Stomach (tissue), 9 donors: Measurements from ENCODE around the gene ELMO1. TPM values are rescaled to one million over a fixed set of nuclear protein-coding genes. Genes with fewer than 3 reads are reported as not detected.

ENCODE experiments used
- DNase-seq, 2 donors: peaks; one replicate each; pipeline versions ENCODE4 v3.0.0 to v3.0.0-alpha.2; 2013 to 2019
- H3K27ac ChIP-seq, 5 donors: fragments of 200-600 bp in 4 of 5; sonication (generic) in 4 of 5; one replicate each; pipeline ENCODE4 v1.5.1; 2013 to 2019; ENCODE audit warnings: mild to moderate bottlenecking in 1 of 5, moderate library complexity in 1 of 5
- H3K27me3 ChIP-seq, 3 donors: fragments of 200-600 bp; sonication (generic); one replicate each; pipeline ENCODE4 v1.5.1; 2017 to 2019; ENCODE audit warnings: mixed run types in 1 of 3
- H3K36me3 ChIP-seq, 4 donors: fragments of 200-600 bp; sonication (generic); 1 replicate in 3 of 4; 2 replicates in 1 of 4; pipeline ENCODE4 v1.5.1; 2016 to 2019
- H3K4me1 ChIP-seq, 4 donors: fragments of 200-600 bp; sonication (generic); one replicate each; pipeline ENCODE4 v1.5.1; 2016 to 2019
- H3K4me3 ChIP-seq, 4 donors: fragments of 200-600 bp; sonication (generic) in 3 of 4; one replicate each; pipeline ENCODE4 v1.5.1; 2016 to 2019; ENCODE audit warnings: mild to moderate bottlenecking in 1 of 4
- H3K9me3 ChIP-seq, 4 donors: fragments of 200-600 bp; sonication (generic); one replicate each; pipeline ENCODE4 v1.5.1; 2016 to 2019
- EP300 ChIP-seq: sonication (generic); formaldehyde crosslinking; IDR thresholded peaks from one replicate; pipeline ENCODE4 v1.6.1; 2017; ENCODE audit warnings: antibody characterized with exemption
- POLR2A ChIP-seq, 4 donors: fragments of 450-650 bp; IDR thresholded peaks; one replicate each; pipeline ENCODE4 v1.6.1; 2016; ENCODE audit warnings: antibody characterized with exemption in 4 of 4, control low read depth in 2 of 4, mild to moderate bottlenecking in 1 of 4, moderate library complexity in 1 of 4
- POLR2AphosphoS5 ChIP-seq, 3 donors: sonication (generic); formaldehyde crosslinking; IDR thresholded peaks; one replicate each; pipeline ENCODE4 v1.6.1; 2016; ENCODE audit warnings: antibody characterized with exemption in 3 of 3
- WGBS, 5 donors: extraction: QIAGEN DNeasy Blood & Tissue Kit in 3 of 5; methylation state at CpG; one replicate each; pipeline versions ENCODE4 v1.1.5 to v1.1.7; 2013 to 2018; 5-methylcytosine and 5-hydroxymethylcytosine counted together
- intact Hi-C: fragments of 100-400 bp; cut with DNase I; formaldehyde crosslinking; loops from one replicate; pipeline ENCODE4 v1.15.1; 2023; ENCODE audit warnings: low total_unique reads
- polyA plus RNA-seq, 3 donors: library from polyadenylated mRNA; stranded (reverse); fragments of 200-250 nt; gene quantifications; one replicate each; pipeline ENCODE4 v1.2.3, GENCODE V29; 2013
- total RNA-seq, 5 donors: library from RNA; depleted of rRNA; stranded (reverse); fragments of >200 nt; gene quantifications; one replicate each; pipeline versions ENCODE4 v1.1.0 to v1.2.3, GENCODE V29; 2014 to 2016
- TF ChIP-seq, protein P1 (sequence below), 7 experiments: fragments of 450-650 bp in 4 of 7; fragments of 200-600 bp in 3 of 7; sonication (generic) in 3 of 7; IDR thresholded peaks; one replicate each; pipeline ENCODE4 v1.5.1; 2016 to 2019; ENCODE audit warnings: antibody characterized with exemption in 7 of 7, control low read depth in 2 of 7, mild to moderate bottlenecking in 1 of 7
- donor health status: healthy with polysubstance abuse.
- donor health status: Bipolar disorder and iron deficiency.
- donor health status: healthy.

Gene ELMO1
- total and polyA plus RNA-seq, 8 donors, result 4.1 to 117 (median 44.8) TPM

DNA sequence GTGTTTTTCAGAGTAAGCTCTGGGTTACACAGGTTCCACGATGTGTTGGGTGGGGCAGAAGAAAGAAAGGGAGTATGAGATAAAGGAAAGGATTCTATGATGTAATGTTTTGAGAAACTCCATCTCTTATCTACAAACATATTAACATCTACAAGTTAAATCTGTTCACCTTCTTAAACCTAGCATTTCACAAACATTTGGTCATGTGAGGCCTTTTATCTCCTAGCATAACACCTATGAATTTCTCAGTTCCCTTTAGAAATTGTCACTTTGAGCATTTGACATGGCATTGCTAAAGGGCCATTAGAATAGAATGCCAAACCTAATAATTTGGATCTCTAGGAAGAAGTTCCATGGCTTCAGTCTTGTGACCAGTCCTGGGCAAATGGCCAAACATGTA, 507.3 kb downstream of the ELMO1 start:
- no peaks in the 10 kb centered on the region for H3K27me3 ChIP-seq
- no peak for TF ChIP-seq EP300
- no peak for TF ChIP-seq POLR2A (IDR thresholded peaks at IDR 0.05)
- no peak for TF ChIP-seq POLR2AphosphoS5 (IDR thresholded peaks at IDR 0.05)
- TF ChIP-seq, protein P1, sequence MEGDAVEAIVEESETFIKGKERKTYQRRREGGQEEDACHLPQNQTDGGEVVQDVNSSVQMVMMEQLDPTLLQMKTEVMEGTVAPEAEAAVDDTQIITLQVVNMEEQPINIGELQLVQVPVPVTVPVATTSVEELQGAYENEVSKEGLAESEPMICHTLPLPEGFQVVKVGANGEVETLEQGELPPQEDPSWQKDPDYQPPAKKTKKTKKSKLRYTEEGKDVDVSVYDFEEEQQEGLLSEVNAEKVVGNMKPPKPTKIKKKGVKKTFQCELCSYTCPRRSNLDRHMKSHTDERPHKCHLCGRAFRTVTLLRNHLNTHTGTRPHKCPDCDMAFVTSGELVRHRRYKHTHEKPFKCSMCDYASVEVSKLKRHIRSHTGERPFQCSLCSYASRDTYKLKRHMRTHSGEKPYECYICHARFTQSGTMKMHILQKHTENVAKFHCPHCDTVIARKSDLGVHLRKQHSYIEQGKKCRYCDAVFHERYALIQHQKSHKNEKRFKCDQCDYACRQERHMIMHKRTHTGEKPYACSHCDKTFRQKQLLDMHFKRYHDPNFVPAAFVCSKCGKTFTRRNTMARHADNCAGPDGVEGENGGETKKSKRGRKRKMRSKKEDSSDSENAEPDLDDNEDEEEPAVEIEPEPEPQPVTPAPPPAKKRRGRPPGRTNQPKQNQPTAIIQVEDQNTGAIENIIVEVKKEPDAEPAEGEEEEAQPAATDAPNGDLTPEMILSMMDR (IDR thresholded peaks at IDR 0.05), result no peak
- H3K9me3 ChIP-seq, result peaks cover 18 to 65% (median 42%) of the 10 kb centered on the region in 4 donors
- H3K4me1 ChIP-seq, result peaks cover 13 to 29% (median 22%) of the 10 kb centered on the region in 4 donors
- H3K27ac ChIP-seq, result no peak overlapping the region
- no peak overlapping the region for H3K4me3 ChIP-seq
- 29 to 52% (median 47%) methylated on average over 1 of the region's 1 CpG for WGBS, 5 donors
- H3K36me3 ChIP-seq, result peaks cover 3 to 22% (median 7%) of the 10 kb centered on the region in 4 donors
- no peak for DNase-seq
- intact Hi-C loops, result no loop called here

GRCh38 chr7:36939816-36940215, 508.8 kb downstream of the ELMO1 start:
- H3K27me3 ChIP-seq, result no peaks in the 10 kb centered on the region
- H3K27ac ChIP-seq, result no peak overlapping the region
- DNase-seq, result no peak
- WGBS, 5 donors, result 79 to 93% (median 88%) methylated on average over 4 of the region's 4 CpGs
- H3K9me3 ChIP-seq, result peaks cover 22 to 81% (median 55%) of the 10 kb centered on the region in 4 donors
- TF ChIP-seq POLR2A (IDR thresholded peaks at IDR 0.05) (no peak), POLR2AphosphoS5 (IDR thresholded peaks at IDR 0.05) (no peak), EP300 (no peak)
- TF ChIP-seq, protein P1 (IDR thresholded peaks at IDR 0.05), result no peak
- H3K4me1 ChIP-seq, result peaks cover 2 to 14% (median 9%) of the 10 kb centered on the region in 4 donors
- H3K36me3 ChIP-seq, result peaks cover 3 to 22% (median 7%) of the 10 kb centered on the region in 4 donors
- H3K4me3 ChIP-seq, result no peak overlapping the region
- intact Hi-C loops, result no loop called here

DNA sequence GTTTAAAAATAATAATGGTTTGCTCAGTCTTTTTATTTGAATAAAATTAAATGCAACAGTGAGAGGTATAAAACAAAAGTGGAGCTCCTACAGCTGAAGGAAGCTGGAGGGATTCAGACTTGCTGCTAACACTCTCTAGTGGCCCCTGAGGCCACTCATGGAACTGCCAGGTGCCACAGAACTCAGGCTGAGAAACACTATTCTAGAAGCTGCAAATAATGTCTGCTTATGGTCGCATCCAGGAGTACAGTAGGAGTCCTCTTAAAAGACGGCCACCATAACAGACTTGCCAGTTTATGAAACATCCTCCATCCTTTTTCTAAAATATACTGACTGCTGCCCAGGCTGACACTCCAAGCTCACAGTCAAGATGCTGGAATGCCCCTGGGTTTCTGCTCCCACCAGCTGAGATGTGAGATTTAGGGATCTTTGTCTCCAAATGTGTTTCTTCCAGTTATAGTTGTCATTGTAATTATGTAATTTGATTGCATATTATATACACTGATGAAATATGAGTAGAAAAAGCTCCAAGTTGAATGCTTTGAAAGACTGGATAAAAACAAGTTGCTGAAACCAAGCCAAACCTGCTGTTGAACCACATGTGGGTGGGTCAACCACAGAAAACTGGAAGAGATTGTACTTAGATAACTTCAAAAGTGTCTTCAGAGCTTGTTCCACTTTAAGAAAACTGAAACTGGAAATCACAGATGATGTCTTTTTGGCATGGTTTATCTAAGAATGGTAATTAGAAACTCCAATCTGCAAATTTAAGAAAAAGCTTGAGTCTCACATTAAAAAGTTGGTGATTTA, 510.7 kb downstream of the ELMO1 start:
- peaks cover 0 to 2% (median 0%) of the 10 kb centered on the region in 4 donors for H3K4me1 ChIP-seq
- H3K27ac ChIP-seq, result no peak overlapping the region
- no peak for TF ChIP-seq POLR2AphosphoS5 (IDR thresholded peaks at IDR 0.05)
- TF ChIP-seq POLR2A (IDR thresholded peaks at IDR 0.05), result no peak
- no peak for TF ChIP-seq EP300
- TF ChIP-seq, protein P1 (IDR thresholded peaks at IDR 0.05), result no peak
- no peaks in the 10 kb centered on the region for H3K27me3 ChIP-seq
- H3K36me3 ChIP-seq, result peaks cover 3 to 22% (median 7%) of the 10 kb centered on the region in 4 donors
- no peak for DNase-seq
- H3K4me3 ChIP-seq, result no peak overlapping the region
- peaks cover 22 to 98% (median 60%) of the 10 kb centered on the region in 4 donors for H3K9me3 ChIP-seq
- intact Hi-C loops, result no loop called here
- 88 to 96% (median 93%) methylated on average over 2 of the region's 2 CpGs for WGBS, 5 donors

- no peak for DNase-seq
- TF ChIP-seq POLR2AphosphoS5 (IDR thresholded peaks at IDR 0.05), result no peak
- no peak for TF ChIP-seq POLR2A (IDR thresholded peaks at IDR 0.05)
- no peak for TF ChIP-seq EP300
- TF ChIP-seq, protein P1 (IDR thresholded peaks at IDR 0.05), result no peak
- H3K4me3 ChIP-seq, result no peak overlapping the region
- no peak overlapping the region for H3K27ac ChIP-seq
- no peaks in the 10 kb centered on the region for H3K36me3 ChIP-seq
- H3K27me3 ChIP-seq, result no peaks in the 10 kb centered on the region
- H3K4me1 ChIP-seq, result no peaks in the 10 kb centered on the region
- H3K9me3 ChIP-seq, result peaks cover 4 to 52% (median 26%) of the 10 kb centered on the region in 4 donors
- intact Hi-C loops, result no loop called here
- WGBS, 5 donors, result 90 to 97% (median 95%) methylated on average over 1 of the region's 1 CpG
Observed at GRCh38 chr7:36931892-36932291, 516.8 kb downstream of the ELMO1 start.
